H1 (cell line): ENCODE measurements around the gene ANXA4. TPM values are rescaled to one million over a fixed set of nuclear protein-coding genes. Genes with fewer than 3 reads are reported as not detected.

Source experiments
- CTCF ChIA-PET: fragments of 300-600 bp; sonication (Branson Sonifier 250); formaldehyde crosslinking; loops from one replicate; lab custom pipeline; 2021; ENCODE audit not compliant: partially characterized antibody; lab: Charles Lee
- POLR2A ChIA-PET: fragments of 300-600 bp; sonication (Branson Sonifier 250); formaldehyde crosslinking; loops from one replicate; lab custom pipeline; 2021; ENCODE audit warnings: inconsistent platforms; ENCODE audit not compliant: partially characterized antibody; lab: Charles Lee
- DNase-seq, 2 experiments: peaks; one replicate each; pipeline versions ENCODE4 v3.0.0 to v3.0.0-alpha.2; 2010 to 2022; ENCODE audit warnings: low spot score in 2 of 2, low read depth in 1 of 2, mixed read lengths in 1 of 2
- FAIRE-seq: peaks from 2 replicates; lab custom pipeline; 2011; peaks lifted over from hg19 to GRCh38; lab: Jason Lieb, UNC
- H2AFZ ChIP-seq: 2 replicates; pipeline ENCODE4 v1.8.1; 2012; ENCODE audit warnings: low read length, inconsistent platforms
- H2AK5ac ChIP-seq: 2 replicates; pipeline ENCODE4 v1.6.1; 2013; ENCODE audit warnings: low read depth, low read length
- H2BK120ac ChIP-seq: replicated peaks from 2 replicates; pipeline ENCODE3; 2013; ENCODE audit warnings: low read depth, low read length, inconsistent platforms
- H2BK12ac ChIP-seq: 2 replicates; pipeline ENCODE4 v1.6.1; 2013; ENCODE audit warnings: low read depth, low read length
- H2BK15ac ChIP-seq: 2 replicates; pipeline ENCODE4 v1.6.1; 2013; ENCODE audit warnings: low read length
- H2BK20ac ChIP-seq: 2 replicates; pipeline ENCODE4 v1.6.1; 2013; ENCODE audit warnings: low read length
- H2BK5ac ChIP-seq: 2 replicates; pipeline ENCODE4 v1.6.1; 2013; ENCODE audit warnings: low read depth, low read length
- H3K14ac ChIP-seq: 2 replicates; pipeline ENCODE4 v1.6.1; 2013; ENCODE audit warnings: inconsistent platforms; ENCODE audit not compliant: insufficient read length
- H3K18ac ChIP-seq: 2 replicates; pipeline ENCODE4 v1.6.1; 2013; ENCODE audit warnings: low read length; ENCODE audit errors: extremely low read depth
- H3K23ac ChIP-seq: 2 replicates; pipeline ENCODE4 v1.6.1; 2013; ENCODE audit warnings: inconsistent platforms; ENCODE audit not compliant: insufficient read length
- H3K23me2 ChIP-seq: 2 replicates; pipeline ENCODE4 v1.6.1; 2013; ENCODE audit warnings: low read depth, low read length
- H3K27ac ChIP-seq: 2 replicates; pipeline ENCODE4 v1.6.1; 2011; ENCODE audit warnings: low read depth, low read length, inconsistent platforms
- H3K27me3 ChIP-seq, 4 experiments: replicated peaks in 1 of 4; 1 replicate in 1 of 4; 2 replicates in 3 of 4; pipeline versions ENCODE4 v1.6.1 to v1.8.1; 2011 to 2013; ENCODE audit warnings: low read length in 3 of 4, mild to moderate bottlenecking in 3 of 4, inconsistent platforms in 2 of 4, mixed read lengths in 2 of 4, moderate library complexity in 1 of 4; ENCODE audit not compliant: control insufficient read depth in 3 of 4, insufficient read depth in 3 of 4; ENCODE audit errors: extremely low read depth in 1 of 4
- H3K36me3 ChIP-seq, 4 experiments: 2 replicates each; pipeline versions ENCODE4 v1.6.1 to v1.8.1; 2011 to 2013; ENCODE audit warnings: mild to moderate bottlenecking in 4 of 4, low read length in 3 of 4, moderate library complexity in 2 of 4, control low read depth in 1 of 4, inconsistent platforms in 1 of 4; ENCODE audit not compliant: insufficient read depth in 4 of 4, control insufficient read depth in 2 of 4
- H3K4ac ChIP-seq: replicated peaks from 2 replicates; pipeline ENCODE3; 2013; ENCODE audit warnings: low read length, low read depth, mixed read lengths, inconsistent platforms; ENCODE audit not compliant: insufficient read length
- H3K4me1 ChIP-seq, 4 experiments: replicated peaks in 1 of 4; 1 replicate in 1 of 4; 2 replicates in 3 of 4; pipeline versions ENCODE4 v1.6.1 to v1.8.1; 2011 to 2013; ENCODE audit warnings: low read length in 3 of 4, inconsistent platforms in 2 of 4, mixed read lengths in 1 of 4; ENCODE audit not compliant: insufficient read depth in 4 of 4, control insufficient read depth in 3 of 4
- H3K4me2 ChIP-seq, 2 experiments: 2 replicates each; pipeline versions ENCODE4 v1.6.1 to v1.8.1; 2011 to 2013; ENCODE audit warnings: low read depth in 2 of 2, low read length in 2 of 2, control low read depth in 1 of 2, inconsistent platforms in 1 of 2, mild to moderate bottlenecking in 1 of 2; ENCODE audit not compliant: insufficient read depth in 1 of 2
- H3K4me3 ChIP-seq, 4 experiments: fragments of 200-600, 300-600 bp in 1 of 4; sonication (generic), shearing (Covaris generic), sonication (Bioruptor Twin) in 1 of 4; 2 replicates each; pipeline versions ENCODE4 v1.5.1 to v1.8.1; 2011 to 2016; ENCODE audit warnings: low read length in 4 of 4, low read depth in 3 of 4, control low read depth in 2 of 4, inconsistent platforms in 2 of 4, mild to moderate bottlenecking in 2 of 4, mixed read lengths in 1 of 4, moderate library complexity in 1 of 4; ENCODE audit not compliant: insufficient read depth in 2 of 4; ENCODE audit errors: extremely low read depth in 1 of 4
- H3K56ac ChIP-seq: replicated peaks from 2 replicates; pipeline ENCODE3; 2013; ENCODE audit warnings: low read depth, mild to moderate bottlenecking, mixed read lengths, low read length, inconsistent platforms; ENCODE audit not compliant: insufficient read length
- H3K79me1 ChIP-seq: 2 replicates; pipeline ENCODE4 v1.6.1; 2013; ENCODE audit warnings: low read depth, low read length, control low read depth
- H3K79me2 ChIP-seq, 2 experiments: 2 replicates each; pipeline versions ENCODE4 v1.6.1 to v1.8.1; 2012 to 2013; ENCODE audit warnings: low read length in 2 of 2, mild to moderate bottlenecking in 2 of 2, inconsistent platforms in 1 of 2; ENCODE audit not compliant: insufficient read depth in 2 of 2, control insufficient read depth in 1 of 2
- H3K9ac ChIP-seq, 4 experiments: replicated peaks in 1 of 4; 1 replicate in 1 of 4; 2 replicates in 3 of 4; pipeline versions ENCODE4 v1.6.1 to v1.8.1; 2011 to 2013; ENCODE audit warnings: low read depth in 3 of 4, low read length in 3 of 4, control low read depth in 2 of 4, mild to moderate bottlenecking in 2 of 4, moderate library complexity in 2 of 4, inconsistent platforms in 1 of 4; ENCODE audit errors: extremely low read depth in 1 of 4
- H3K9me3 ChIP-seq, 2 experiments: 2 replicates each; pipeline versions ENCODE4 v1.6.1 to v1.8.1; 2012 to 2013; ENCODE audit warnings: mild to moderate bottlenecking in 2 of 2, moderate library complexity in 2 of 2, control low read depth in 1 of 2, inconsistent platforms in 1 of 2, low read depth in 1 of 2, low read length in 1 of 2, mixed read lengths in 1 of 2; ENCODE audit not compliant: insufficient read depth in 2 of 2
- H4K20me1 ChIP-seq, 2 experiments: replicated peaks in 1 of 2; 2 replicates each; pipeline versions ENCODE3 to v1.8.1; 2011 to 2013; ENCODE audit warnings: inconsistent platforms in 2 of 2, low read length in 2 of 2, mild to moderate bottlenecking in 1 of 2; ENCODE audit not compliant: insufficient read depth in 2 of 2, control insufficient read depth in 1 of 2
- H4K5ac ChIP-seq: 2 replicates; pipeline ENCODE4 v1.6.1; 2013; ENCODE audit warnings: low read length, low read depth, mixed read lengths, inconsistent platforms; ENCODE audit not compliant: insufficient read length
- H4K8ac ChIP-seq: 2 replicates; pipeline ENCODE4 v1.8.0; 2013; ENCODE audit warnings: mild to moderate bottlenecking, moderate library complexity, low read length, inconsistent platforms; ENCODE audit not compliant: insufficient read depth; ENCODE audit errors: extremely low read depth
- H4K91ac ChIP-seq: replicated peaks from 2 replicates; pipeline ENCODE3; 2013; ENCODE audit warnings: low read length, mixed read lengths, inconsistent platforms; ENCODE audit not compliant: insufficient read length
- BRCA1 ChIP-seq: IDR thresholded peaks from 2 replicates; pipeline ENCODE4 v1.6.1; 2012; ENCODE audit warnings: low read depth, low read length, improper control_type of control experiment
- CREB1 ChIP-seq: IDR thresholded peaks from 2 replicates; pipeline ENCODE4 v1.6.1; 2012; ENCODE audit warnings: inconsistent platforms
- EP300 ChIP-seq, 2 experiments: IDR thresholded peaks; 1 replicate in 1 of 2; 2 replicates in 1 of 2; pipeline ENCODE4 v1.6.1; 2011 to 2012; ENCODE audit warnings: low read depth in 2 of 2, low read length in 2 of 2, mild to moderate bottlenecking in 2 of 2, borderline replicate concordance in 1 of 2, inconsistent platforms in 1 of 2, moderate library complexity in 1 of 2
- EZH2 ChIP-seq: fragments of 200-600 bp; sonication (generic); IDR thresholded peaks from 2 replicates; pipeline ENCODE4 v1.7.1; 2012; ENCODE audit warnings: low read depth, mild to moderate bottlenecking, moderate library complexity, low read length, inconsistent platforms; ENCODE audit not compliant: severe bottlenecking
- FOSL1 ChIP-seq: IDR thresholded peaks from 2 replicates; pipeline ENCODE4 v1.6.1; 2011; ENCODE audit warnings: mild to moderate bottlenecking, low read depth, low read length, moderate library complexity; ENCODE audit not compliant: insufficient read depth
- JUND ChIP-seq: IDR thresholded peaks from 2 replicates; pipeline ENCODE4 v1.6.1; 2011; ENCODE audit warnings: mild to moderate bottlenecking, improper control_type of control experiment, low read length
- MAFK ChIP-seq: IDR thresholded peaks from 2 replicates; pipeline ENCODE4 v1.6.1; 2012; ENCODE audit warnings: low read depth, mild to moderate bottlenecking, improper control_type of control experiment, low read length
- POLR2A ChIP-seq, 2 experiments: IDR thresholded peaks; 1 replicate in 1 of 2; 2 replicates in 1 of 2; pipeline ENCODE4 v1.6.1; 2011; ENCODE audit warnings: low read depth in 2 of 2, low read length in 2 of 2, mild to moderate bottlenecking in 2 of 2; ENCODE audit errors: control extremely low read depth in 1 of 2
- TAF1 ChIP-seq: IDR thresholded peaks from 2 replicates; pipeline ENCODE4 v1.6.1; 2011; ENCODE audit warnings: mild to moderate bottlenecking, low read depth, low read length
- YY1 ChIP-seq: IDR thresholded peaks from 2 replicates; pipeline ENCODE4 v1.6.1; 2011; ENCODE audit warnings: low read depth, mild to moderate bottlenecking, low read length
- WGBS, 2 experiments: shearing (Covaris generic) in 1 of 2; methylation state at CpG; one replicate each; pipeline versions ENCODE4 v1.1.6 to v1.1.7; 2013 to 2015; ENCODE audit warnings: low lambda C conversion rate in 2 of 2, mixed read lengths in 2 of 2, inconsistent platforms in 1 of 2, low coverage in 1 of 2, missing lambda C conversion rate in 1 of 2; ENCODE audit not compliant: insufficient replicate concordance in 2 of 2, insufficient coverage in 1 of 2, insufficient read length in 1 of 2; ENCODE audit errors: extremely low coverage in 1 of 2, missing lambda C conversion rate in 1 of 2; 5-methylcytosine and 5-hydroxymethylcytosine counted together
- polyA plus RNA-seq, 7 experiments: library from polyadenylated mRNA; depleted of rRNA in 3 of 7; stranded (reverse) in 5 of 7; unstranded in 2 of 7; fragments of >200 nt in 5 of 7; fragments of 200-250 nt in 2 of 7; gene quantifications; 1 replicate in 5 of 7; 2 replicates in 1 of 7; 4 replicates in 1 of 7; pipeline versions ENCODE4 v1.2.1 to v1.2.3, GENCODE V29; 2011 to 2013; ENCODE audit warnings: missing spikeins in 2 of 7, mixed read lengths in 2 of 7
- total RNA-seq: library from RNA; stranded (reverse); fragmentation: NEBNext Ultra II Directional; extraction: Animal tissue kit (Norgen Biotek cat#: 25700); gene quantifications from 2 replicates; pipeline ENCODE4 v1.2.1, GENCODE V29; 2021
- TF ChIP-seq, protein P1 (sequence below): IDR thresholded peaks from 2 replicates; pipeline ENCODE4 v1.6.1; 2011; ENCODE audit warnings: low read length, improper control_type of control experiment
- TF ChIP-seq, protein P2 (sequence below): IDR thresholded peaks from 2 replicates; pipeline ENCODE4 v1.6.1; 2012; ENCODE audit warnings: low read length, inconsistent platforms

Gene ANXA4
- total and polyA plus RNA-seq, 2 of the 8 experiments (the other 6 are each of a cell fraction or from before 2014, with no cell fraction given) = 9.4 to 17.6 TPM

DNA sequence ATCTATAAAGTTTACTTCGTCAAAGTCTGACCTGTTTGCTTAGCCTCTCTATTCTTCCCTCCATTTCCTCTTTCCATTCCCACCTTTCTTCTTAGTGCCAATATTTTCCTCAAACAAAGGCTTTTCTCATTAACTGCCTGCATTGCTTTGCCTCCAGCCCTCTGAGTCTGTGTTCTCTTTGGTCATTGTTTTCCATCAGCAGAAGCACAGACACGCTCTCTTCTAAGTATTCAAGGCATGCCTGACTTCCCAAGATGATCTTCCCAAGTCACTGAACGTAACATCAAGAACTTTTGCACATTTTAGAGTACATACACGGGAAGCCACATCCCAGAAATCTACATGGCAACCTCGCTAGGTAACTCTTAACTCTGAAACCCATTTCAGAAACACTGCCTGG, 32.6 kb upstream of the ANXA4 start:
- Histone ChIP-seq H3K56ac (no peak overlapping the region), H2BK120ac (no peak overlapping the region), H3K9ac (no peak overlapping the region), H2BK12ac (no peak overlapping the region), H3K4me2 (no peak overlapping the region), H3K23me2 (no peaks in the 10 kb centered on the region), H2AFZ (peak overlapping the region; percentile 59; the same call in 1 of the 2 replicates), H3K27ac (no peak overlapping the region), H2AK5ac (no peak overlapping the region), H4K8ac (no peak overlapping the region), H4K91ac (no peak overlapping the region), H4K5ac (no peak overlapping the region), H3K79me1 (no peaks in the 10 kb centered on the region), H3K4ac (no peak overlapping the region), H2BK15ac (peak overlapping the region; percentile 36; the same call in 1 of the 2 replicates), H4K20me1 (no peaks in the 10 kb centered on the region), H3K79me2 (no peaks in the 10 kb centered on the region), H3K27me3 (no peaks in the 10 kb centered on the region), H2BK5ac (no peak overlapping the region), H3K23ac (no peak overlapping the region), H3K4me3 (no peak overlapping the region), H3K18ac (peak overlapping the region; percentile 26; the same call in 1 of the 2 replicates), H3K4me1 (peaks cover 0 to 6% (median 1%) of the 10 kb centered on the region in 4 experiments; a peak in 4 of 7 replicates), H3K14ac (no peak overlapping the region), H3K9me3 (no peaks in the 10 kb centered on the region), H3K36me3 (no peaks in the 10 kb centered on the region), H2BK20ac (peak overlapping the region; percentile 82; the same call in 1 of the 2 replicates)
- ChIA-PET POLR2A (no interaction called here), CTCF (no interaction called here)
- FAIRE-seq (no peak), DNase-seq (no peak)
- WGBS, 2 experiments = 69% methylated on average over 5 of the region's 5 CpGs; no CpG with 5 or more reads in 1 of the 2 experiments
- TF ChIP-seq FOSL1 = no peak
- TF ChIP-seq EZH2 = no peak
- TF ChIP-seq JUND = no peak
- TF ChIP-seq MAFK = no peak
- no peak for TF ChIP-seq TAF1
- TF ChIP-seq POLR2A (IDR thresholded peaks at IDR 0.05; ENCODE audit: control extremely low read depth in 1 of 2, low read depth in 2 of 2, low read length in 2 of 2) = no peak
- no peak for TF ChIP-seq CREB1
- no peak for TF ChIP-seq BRCA1
- TF ChIP-seq YY1 = no peak
- TF ChIP-seq, protein P1, sequence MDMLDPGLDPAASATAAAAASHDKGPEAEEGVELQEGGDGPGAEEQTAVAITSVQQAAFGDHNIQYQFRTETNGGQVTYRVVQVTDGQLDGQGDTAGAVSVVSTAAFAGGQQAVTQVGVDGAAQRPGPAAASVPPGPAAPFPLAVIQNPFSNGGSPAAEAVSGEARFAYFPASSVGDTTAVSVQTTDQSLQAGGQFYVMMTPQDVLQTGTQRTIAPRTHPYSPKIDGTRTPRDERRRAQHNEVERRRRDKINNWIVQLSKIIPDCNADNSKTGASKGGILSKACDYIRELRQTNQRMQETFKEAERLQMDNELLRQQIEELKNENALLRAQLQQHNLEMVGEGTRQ = no peak
- TF ChIP-seq EP300 (IDR thresholded peaks at IDR 0.05; ENCODE audit: borderline replicate concordance in 1 of 2, low read depth in 2 of 2, low read length in 2 of 2) = no peak
- TF ChIP-seq, protein P2, sequence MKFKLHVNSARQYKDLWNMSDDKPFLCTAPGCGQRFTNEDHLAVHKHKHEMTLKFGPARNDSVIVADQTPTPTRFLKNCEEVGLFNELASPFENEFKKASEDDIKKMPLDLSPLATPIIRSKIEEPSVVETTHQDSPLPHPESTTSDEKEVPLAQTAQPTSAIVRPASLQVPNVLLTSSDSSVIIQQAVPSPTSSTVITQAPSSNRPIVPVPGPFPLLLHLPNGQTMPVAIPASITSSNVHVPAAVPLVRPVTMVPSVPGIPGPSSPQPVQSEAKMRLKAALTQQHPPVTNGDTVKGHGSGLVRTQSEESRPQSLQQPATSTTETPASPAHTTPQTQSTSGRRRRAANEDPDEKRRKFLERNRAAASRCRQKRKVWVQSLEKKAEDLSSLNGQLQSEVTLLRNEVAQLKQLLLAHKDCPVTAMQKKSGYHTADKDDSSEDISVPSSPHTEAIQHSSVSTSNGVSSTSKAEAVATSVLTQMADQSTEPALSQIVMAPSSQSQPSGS = no peak
